ENCODE measurements around the gene FUT8. TPM values are rescaled to one million over a fixed set of nuclear protein-coding genes. Genes with fewer than 3 reads are reported as not detected.

The FUT8 gene
- total RNA-seq, 1 donor from 2014 or later: 44.3 TPM

DNA sequence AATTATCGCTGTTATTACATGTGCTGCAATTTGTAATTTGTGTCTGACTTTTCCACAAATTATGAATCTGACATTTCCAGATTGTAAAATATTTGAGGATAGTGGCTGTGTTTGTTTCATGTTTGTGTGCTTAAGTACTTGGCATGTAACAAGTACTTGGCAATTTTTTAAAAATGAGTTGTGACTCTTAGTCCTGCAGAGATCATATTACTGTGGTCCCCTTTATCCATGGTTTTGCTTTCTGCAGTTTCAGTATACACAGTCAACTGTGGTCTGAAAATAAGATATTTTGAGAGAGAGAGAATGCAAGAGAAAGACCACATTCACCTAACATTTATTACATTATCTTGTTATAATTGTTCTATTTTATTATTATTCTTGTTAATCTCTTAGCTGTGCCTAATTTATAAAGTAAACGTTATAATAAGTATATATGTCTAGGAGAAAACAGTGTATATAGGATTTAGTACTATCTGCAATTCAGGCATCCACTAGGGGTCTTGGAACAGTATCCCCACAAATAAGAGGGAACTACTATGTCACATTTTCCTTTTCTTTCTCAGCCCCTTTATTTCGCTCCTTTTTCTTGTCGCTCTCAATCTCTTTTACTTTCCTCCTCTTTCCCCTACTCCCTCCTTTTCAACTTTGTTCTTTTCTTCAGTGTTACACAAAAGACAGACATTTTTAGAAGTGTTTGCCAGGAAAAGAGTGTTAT lies 176.1 kb downstream of the FUT8 start:
- no peak for DNase-seq (ENCODE audit: low read depth)
- H3K36me3 ChIP-seq (ENCODE audit: control insufficient read depth, insufficient read depth, low read length): no peaks in the 10 kb centered on the region
- H3K27me3 ChIP-seq (ENCODE audit: control insufficient read depth, insufficient read depth, low read length): no peaks in the 10 kb centered on the region
- H3K4me3 ChIP-seq (ENCODE audit: low read depth, low read length): no peak overlapping the region
- TF ChIP-seq, protein P1, sequence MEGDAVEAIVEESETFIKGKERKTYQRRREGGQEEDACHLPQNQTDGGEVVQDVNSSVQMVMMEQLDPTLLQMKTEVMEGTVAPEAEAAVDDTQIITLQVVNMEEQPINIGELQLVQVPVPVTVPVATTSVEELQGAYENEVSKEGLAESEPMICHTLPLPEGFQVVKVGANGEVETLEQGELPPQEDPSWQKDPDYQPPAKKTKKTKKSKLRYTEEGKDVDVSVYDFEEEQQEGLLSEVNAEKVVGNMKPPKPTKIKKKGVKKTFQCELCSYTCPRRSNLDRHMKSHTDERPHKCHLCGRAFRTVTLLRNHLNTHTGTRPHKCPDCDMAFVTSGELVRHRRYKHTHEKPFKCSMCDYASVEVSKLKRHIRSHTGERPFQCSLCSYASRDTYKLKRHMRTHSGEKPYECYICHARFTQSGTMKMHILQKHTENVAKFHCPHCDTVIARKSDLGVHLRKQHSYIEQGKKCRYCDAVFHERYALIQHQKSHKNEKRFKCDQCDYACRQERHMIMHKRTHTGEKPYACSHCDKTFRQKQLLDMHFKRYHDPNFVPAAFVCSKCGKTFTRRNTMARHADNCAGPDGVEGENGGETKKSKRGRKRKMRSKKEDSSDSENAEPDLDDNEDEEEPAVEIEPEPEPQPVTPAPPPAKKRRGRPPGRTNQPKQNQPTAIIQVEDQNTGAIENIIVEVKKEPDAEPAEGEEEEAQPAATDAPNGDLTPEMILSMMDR (IDR thresholded peaks at IDR 0.05; ENCODE audit: insufficient read depth, low read length, poor library complexity, severe bottlenecking): no peak

DNA sequence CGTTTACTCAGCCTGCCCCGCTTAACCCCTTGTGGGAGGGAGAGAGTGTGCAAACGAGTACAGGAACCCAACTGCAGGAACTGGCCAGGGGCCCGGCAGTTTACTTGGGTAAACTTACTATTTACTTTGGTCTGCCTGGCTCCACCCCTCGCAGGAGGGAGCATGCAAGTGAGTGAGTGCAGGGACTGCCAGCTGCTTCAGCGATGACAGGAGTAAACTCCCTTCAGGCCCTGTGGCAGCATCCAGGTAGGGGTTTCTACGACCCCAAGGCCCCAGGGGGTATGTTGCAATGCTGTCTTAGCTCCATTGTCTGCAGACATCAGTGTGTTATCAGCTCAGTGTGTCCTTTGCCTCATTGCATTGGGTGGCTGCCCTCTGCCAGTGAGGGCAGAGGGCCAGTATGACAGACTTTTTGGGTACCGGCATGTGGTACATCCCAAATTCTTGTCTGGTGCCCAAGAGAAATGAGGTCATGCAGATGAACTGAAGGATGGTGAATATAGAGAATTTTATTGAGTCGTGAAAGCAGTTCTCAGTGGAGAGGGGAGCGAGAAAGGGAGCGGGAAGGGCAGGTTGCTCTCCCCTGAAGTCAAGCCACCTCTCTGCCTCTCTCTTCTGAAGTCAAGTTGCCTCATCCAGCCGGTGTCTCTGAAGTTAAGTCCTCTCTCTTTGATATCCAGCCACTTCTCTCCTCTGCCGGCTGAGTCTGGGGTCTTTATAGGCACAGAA lies 181.8 kb downstream of the FUT8 start:
- no peaks in the 10 kb centered on the region for H3K36me3 ChIP-seq (ENCODE audit: control insufficient read depth, insufficient read depth, low read length)
- no peak for DNase-seq (ENCODE audit: low read depth)
- TF ChIP-seq, protein P1 (IDR thresholded peaks at IDR 0.05; ENCODE audit: insufficient read depth, low read length, poor library complexity, severe bottlenecking): no peak
- no peak overlapping the region for H3K4me3 ChIP-seq (ENCODE audit: low read depth, low read length)
- H3K27me3 ChIP-seq (ENCODE audit: control insufficient read depth, insufficient read depth, low read length): no peaks in the 10 kb centered on the region

DNA sequence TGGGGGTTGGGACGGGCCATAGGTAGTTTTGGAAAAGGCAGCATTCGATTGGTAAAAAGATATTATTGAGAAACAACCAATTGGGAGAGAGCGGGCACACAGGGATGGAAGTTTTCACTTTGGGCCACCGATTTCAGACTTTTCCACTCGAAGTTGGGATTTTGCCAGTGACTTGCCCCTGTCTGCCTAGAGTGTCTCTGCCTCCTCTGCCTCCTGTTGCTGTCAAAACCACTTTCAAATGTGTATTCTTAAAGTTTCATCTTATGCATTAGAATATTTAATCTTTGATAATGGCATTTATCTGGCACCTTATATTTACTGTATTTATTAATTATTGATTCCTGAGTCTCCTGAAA lies 182.3 kb downstream of the FUT8 start:
- TF ChIP-seq, protein P1 (IDR thresholded peaks at IDR 0.05; ENCODE audit: insufficient read depth, low read length, poor library complexity, severe bottlenecking): no peak
- H3K36me3 ChIP-seq (ENCODE audit: control insufficient read depth, insufficient read depth, low read length): no peaks in the 10 kb centered on the region
- no peak for DNase-seq (ENCODE audit: low read depth)

DNA sequence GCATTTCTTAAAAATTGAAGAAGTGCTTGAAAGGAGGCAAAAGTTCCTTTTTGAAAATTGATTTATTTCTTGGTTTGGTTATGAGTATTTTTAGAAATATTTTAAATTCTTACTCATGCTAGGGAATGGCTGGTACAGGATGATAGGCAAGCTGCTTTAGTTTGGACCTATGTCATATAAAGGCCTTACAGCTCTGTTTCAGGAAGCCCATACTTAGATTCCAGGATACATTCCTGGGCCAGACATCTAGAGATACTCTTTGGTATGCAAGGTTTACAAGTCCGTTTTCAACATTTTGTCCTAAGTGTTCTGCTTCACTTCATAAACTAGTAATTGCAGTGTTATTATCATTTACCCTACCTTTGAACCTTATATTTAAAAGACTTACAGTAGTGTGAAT lies 186.8 kb downstream of the FUT8 start:
- TF ChIP-seq, protein P1 (IDR thresholded peaks at IDR 0.05; ENCODE audit: insufficient read depth, low read length, poor library complexity, severe bottlenecking): no peak
- DNase-seq (ENCODE audit: low read depth): no peak
- Histone ChIP-seq H3K36me3 (ENCODE audit: control insufficient read depth, insufficient read depth, low read length) (no peaks in the 10 kb centered on the region), H3K4me3 (ENCODE audit: low read depth, low read length) (no peak overlapping the region), H3K27me3 (ENCODE audit: control insufficient read depth, insufficient read depth, low read length) (no peaks in the 10 kb centered on the region)

More for the DNA sequence above, 182.3 kb downstream of the FUT8 start:
- Histone ChIP-seq H3K4me3 (ENCODE audit: low read depth, low read length) (no peak overlapping the region), H3K27me3 (ENCODE audit: control insufficient read depth, insufficient read depth, low read length) (no peaks in the 10 kb centered on the region)

DNA sequence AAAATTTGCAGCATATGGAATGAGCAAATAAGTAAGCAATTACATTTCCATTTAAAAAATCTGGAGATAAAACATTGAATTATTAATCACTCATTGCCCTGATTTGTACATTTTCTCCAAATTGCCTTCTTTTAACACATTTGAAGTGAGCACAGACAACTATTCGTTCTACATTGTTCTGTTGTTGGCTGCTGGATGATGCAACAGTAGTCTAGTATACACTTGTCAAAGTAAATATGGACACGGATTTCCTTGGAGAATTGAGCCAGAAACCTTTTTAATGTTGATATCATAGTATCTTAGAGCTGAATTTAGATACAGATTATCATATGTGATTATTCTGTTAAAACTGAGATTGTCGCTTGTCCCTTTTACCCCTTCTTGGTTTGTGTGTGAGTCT lies 188.2 kb downstream of the FUT8 start:
- DNase-seq (ENCODE audit: low read depth): no peak
- TF ChIP-seq, protein P1 (IDR thresholded peaks at IDR 0.05; ENCODE audit: insufficient read depth, low read length, poor library complexity, severe bottlenecking): no peak
- Histone ChIP-seq H3K27me3 (ENCODE audit: control insufficient read depth, insufficient read depth, low read length) (no peaks in the 10 kb centered on the region), H3K36me3 (ENCODE audit: control insufficient read depth, insufficient read depth, low read length) (no peaks in the 10 kb centered on the region), H3K4me3 (ENCODE audit: low read depth, low read length) (no peak overlapping the region)
